ENCODE measurements around the gene FBXO10.
A peak's percentile ranks its signal among the peaks of the same experiment; 100 is the strongest.

The FBXO10 gene

DNA sequence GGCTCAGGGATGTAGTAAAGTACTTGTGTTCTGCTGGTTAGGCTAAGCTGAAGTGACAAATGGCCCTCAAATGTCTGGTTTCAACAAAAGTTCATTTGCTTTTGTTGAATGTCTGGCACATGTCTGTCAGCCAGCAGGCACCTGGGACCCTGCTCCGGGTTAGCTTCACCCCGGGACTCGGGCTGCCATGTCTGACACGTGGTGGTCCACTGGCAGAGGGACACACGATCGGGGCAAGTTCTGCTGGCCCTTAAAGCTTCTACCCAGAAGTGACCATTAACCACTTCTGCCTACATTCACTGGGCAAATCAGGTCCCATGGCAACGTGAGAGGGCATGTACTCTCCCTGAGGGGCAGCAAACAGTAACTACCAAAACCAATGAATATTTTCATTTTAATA is 66.6 kb downstream of the FBXO10 start:
- no peak for DNase-seq
- H4K20me1 ChIP-seq (ENCODE audit: insufficient read depth, low read length) = no peaks in the 10 kb centered on the region
- TF ChIP-seq EZH2phosphoT487 (IDR thresholded peaks at IDR 0.05; ENCODE audit: low read length) = no peak
- H2AFZ ChIP-seq (ENCODE audit: low read length) = no peak overlapping the region
- no peaks in the 10 kb centered on the region for H3K9me3 ChIP-seq (replicated peaks; ENCODE audit: insufficient read depth, low read length)
- no peaks in the 10 kb centered on the region for H3K36me3 ChIP-seq (replicated peaks; ENCODE audit: insufficient read depth, low read length)
- H3K4me3 ChIP-seq (ENCODE audit: low read length) = no peak overlapping the region
- H3K9ac ChIP-seq (ENCODE audit: low read length) = no peak overlapping the region
- H3F3A ChIP-seq (ENCODE audit: insufficient read depth, low read length) = no peaks in the 10 kb centered on the region
- H3K4me2 ChIP-seq (ENCODE audit: low read depth, low read length) = no peak overlapping the region
- H3K27ac ChIP-seq (ENCODE audit: low read length) = no peak overlapping the region
- H3K79me2 ChIP-seq (ENCODE audit: low read length) = no peaks in the 10 kb centered on the region
- no peaks in the 10 kb centered on the region for H3K27me3 ChIP-seq (replicated peaks; ENCODE audit: insufficient read depth, low read length)
- no peaks in the 10 kb centered on the region for H3K9me2 ChIP-seq (replicated peaks; ENCODE audit: insufficient read depth, low read length)
- H3K4me1 ChIP-seq (ENCODE audit: low read length) = no peaks in the 10 kb centered on the region

DNA sequence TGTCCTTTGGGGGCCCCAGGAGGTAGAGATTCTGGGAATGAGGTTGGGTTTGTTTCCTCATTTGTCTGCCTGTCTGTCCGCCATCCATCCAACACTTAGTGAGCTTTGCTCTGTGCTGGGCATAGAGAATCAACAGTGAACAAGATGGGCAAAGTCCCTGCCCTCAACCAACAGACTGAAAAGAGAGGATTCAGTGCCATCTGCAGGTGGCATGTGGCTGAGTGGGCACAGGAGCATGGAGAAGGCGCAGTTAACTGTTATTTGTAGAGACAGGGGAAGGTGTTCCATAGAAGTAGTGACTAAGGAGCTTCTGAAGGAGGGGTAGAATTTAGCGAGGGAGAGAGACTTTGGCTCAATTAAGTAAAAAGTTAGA is 67.4 kb downstream of the FBXO10 start:
- Histone ChIP-seq H3K4me1 (ENCODE audit: low read length) (no peaks in the 10 kb centered on the region), H3K4me2 (ENCODE audit: low read depth, low read length) (no peak overlapping the region), H3K27ac (ENCODE audit: low read length) (no peak overlapping the region), H3K79me2 (ENCODE audit: low read length) (no peaks in the 10 kb centered on the region), H4K20me1 (ENCODE audit: insufficient read depth, low read length) (no peaks in the 10 kb centered on the region), H3K9me3 (replicated peaks; ENCODE audit: insufficient read depth, low read length) (no peaks in the 10 kb centered on the region), H3F3A (ENCODE audit: insufficient read depth, low read length) (no peaks in the 10 kb centered on the region), H3K4me3 (ENCODE audit: low read length) (no peak overlapping the region), H2AFZ (ENCODE audit: low read length) (no peak overlapping the region), H3K27me3 (replicated peaks; ENCODE audit: insufficient read depth, low read length) (no peaks in the 10 kb centered on the region), H3K9ac (ENCODE audit: low read length) (no peak overlapping the region), H3K9me2 (replicated peaks; ENCODE audit: insufficient read depth, low read length) (no peaks in the 10 kb centered on the region), H3K36me3 (replicated peaks; ENCODE audit: insufficient read depth, low read length) (no peaks in the 10 kb centered on the region)
- TF ChIP-seq, protein P1, sequence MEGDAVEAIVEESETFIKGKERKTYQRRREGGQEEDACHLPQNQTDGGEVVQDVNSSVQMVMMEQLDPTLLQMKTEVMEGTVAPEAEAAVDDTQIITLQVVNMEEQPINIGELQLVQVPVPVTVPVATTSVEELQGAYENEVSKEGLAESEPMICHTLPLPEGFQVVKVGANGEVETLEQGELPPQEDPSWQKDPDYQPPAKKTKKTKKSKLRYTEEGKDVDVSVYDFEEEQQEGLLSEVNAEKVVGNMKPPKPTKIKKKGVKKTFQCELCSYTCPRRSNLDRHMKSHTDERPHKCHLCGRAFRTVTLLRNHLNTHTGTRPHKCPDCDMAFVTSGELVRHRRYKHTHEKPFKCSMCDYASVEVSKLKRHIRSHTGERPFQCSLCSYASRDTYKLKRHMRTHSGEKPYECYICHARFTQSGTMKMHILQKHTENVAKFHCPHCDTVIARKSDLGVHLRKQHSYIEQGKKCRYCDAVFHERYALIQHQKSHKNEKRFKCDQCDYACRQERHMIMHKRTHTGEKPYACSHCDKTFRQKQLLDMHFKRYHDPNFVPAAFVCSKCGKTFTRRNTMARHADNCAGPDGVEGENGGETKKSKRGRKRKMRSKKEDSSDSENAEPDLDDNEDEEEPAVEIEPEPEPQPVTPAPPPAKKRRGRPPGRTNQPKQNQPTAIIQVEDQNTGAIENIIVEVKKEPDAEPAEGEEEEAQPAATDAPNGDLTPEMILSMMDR (IDR thresholded peaks at IDR 0.05; ENCODE audit: low read length) = 0 out of 2 replicates have a peak, but pooled peaks have one; percentile 5
- no peak for TF ChIP-seq EZH2 (optimal IDR thresholded peaks at IDR 0.05; ENCODE audit: low read depth, low read length)
- TF ChIP-seq EZH2phosphoT487 (IDR thresholded peaks at IDR 0.05; ENCODE audit: low read length) = no peak
- no peak for DNase-seq

DNA sequence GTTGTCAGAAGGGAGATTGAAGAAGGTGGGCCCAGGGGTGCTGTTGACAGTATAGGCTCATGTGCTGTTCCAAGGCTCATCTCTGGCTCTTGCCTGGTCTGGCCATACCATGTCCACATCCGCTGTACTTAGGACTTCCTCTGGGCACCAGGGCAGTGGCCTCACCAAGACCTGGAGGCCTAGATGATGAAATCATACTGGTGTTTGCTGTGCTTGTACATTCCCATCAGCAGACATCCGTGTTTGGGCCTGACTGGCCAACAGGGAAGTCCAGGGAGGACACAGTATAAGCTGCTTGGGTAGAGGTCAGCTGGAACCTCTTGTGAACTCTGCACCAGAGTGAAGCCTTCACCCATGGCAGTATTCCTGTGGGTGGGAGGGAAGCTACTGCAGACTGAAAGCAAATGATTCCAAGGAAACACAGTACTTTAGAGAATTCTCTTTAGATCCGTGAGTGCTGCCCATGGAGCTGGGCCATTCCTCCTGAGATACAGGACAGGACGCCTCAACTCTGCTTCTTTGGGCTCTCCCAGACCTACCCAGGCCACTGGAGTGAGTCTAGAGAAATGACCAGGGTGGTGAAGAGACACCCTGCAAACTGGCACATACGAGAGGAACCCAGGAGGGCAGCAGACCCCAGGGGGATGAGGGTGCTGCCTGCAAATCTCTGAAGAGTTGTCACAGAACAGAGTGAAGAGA is 67.9 kb downstream of the FBXO10 start:
- no peak for TF ChIP-seq EZH2phosphoT487 (IDR thresholded peaks at IDR 0.05; ENCODE audit: low read length)
- no peak overlapping the region for H2AFZ ChIP-seq (ENCODE audit: low read length)
- no peaks in the 10 kb centered on the region for H3F3A ChIP-seq (ENCODE audit: insufficient read depth, low read length)
- H3K9me2 ChIP-seq (replicated peaks; ENCODE audit: insufficient read depth, low read length) = no peaks in the 10 kb centered on the region
- H3K9me3 ChIP-seq (replicated peaks; ENCODE audit: insufficient read depth, low read length) = no peaks in the 10 kb centered on the region
- no peak overlapping the region for H3K27ac ChIP-seq (ENCODE audit: low read length)
- H3K27me3 ChIP-seq (replicated peaks; ENCODE audit: insufficient read depth, low read length) = no peaks in the 10 kb centered on the region
- H3K4me2 ChIP-seq (ENCODE audit: low read depth, low read length) = no peak overlapping the region
- H4K20me1 ChIP-seq (ENCODE audit: insufficient read depth, low read length) = no peaks in the 10 kb centered on the region
- no peak overlapping the region for H3K9ac ChIP-seq (ENCODE audit: low read length)
- DNase-seq = no peak
- H3K79me2 ChIP-seq (ENCODE audit: low read length) = no peaks in the 10 kb centered on the region
- no peaks in the 10 kb centered on the region for H3K36me3 ChIP-seq (replicated peaks; ENCODE audit: insufficient read depth, low read length)
- H3K4me1 ChIP-seq (ENCODE audit: low read length) = no peaks in the 10 kb centered on the region
- no peak overlapping the region for H3K4me3 ChIP-seq (ENCODE audit: low read length)

DNA sequence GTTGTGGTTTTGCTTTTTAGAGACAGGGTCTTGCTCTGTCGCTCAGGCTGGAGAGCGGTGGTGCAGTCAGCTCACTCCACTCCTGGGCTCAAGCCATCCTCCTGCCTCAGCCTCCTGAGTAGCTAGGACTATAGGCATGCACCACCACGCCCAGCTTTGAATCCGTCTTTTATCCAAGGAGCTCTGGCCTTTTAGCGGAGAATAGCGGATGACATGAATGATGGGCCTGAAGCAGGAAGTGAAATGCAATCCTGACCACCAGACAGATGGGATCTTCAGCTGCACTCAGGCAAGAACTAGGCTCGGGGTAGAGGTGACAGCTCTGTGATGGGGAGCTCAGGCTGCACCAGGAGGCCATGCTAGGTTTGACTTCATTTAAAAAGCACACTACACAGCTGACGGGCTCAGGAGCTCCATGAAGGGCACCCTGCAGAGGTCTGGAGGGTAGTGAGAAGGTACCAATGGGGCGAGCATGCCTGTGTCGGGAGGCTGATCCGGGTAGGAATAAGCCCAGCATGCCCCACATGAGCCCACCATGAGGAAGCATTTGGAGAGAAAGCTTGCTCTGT is 68.5 kb downstream of the FBXO10 start:
- H3K9me3 ChIP-seq (replicated peaks; ENCODE audit: insufficient read depth, low read length) = no peaks in the 10 kb centered on the region
- TF ChIP-seq, protein P1 (IDR thresholded peaks at IDR 0.05; ENCODE audit: low read length) = no peak
- TF ChIP-seq EZH2phosphoT487 (IDR thresholded peaks at IDR 0.05; ENCODE audit: low read length) (no peak), EZH2 (optimal IDR thresholded peaks at IDR 0.05; ENCODE audit: low read depth, low read length) (no peak)
- H3K4me3 ChIP-seq (ENCODE audit: low read length) = no peak overlapping the region
- H3K9ac ChIP-seq (ENCODE audit: low read length) = no peak overlapping the region
- peaks cover under 1% of the 10 kb centered on the region; the same call in 1 of the 2 replicates for H3K36me3 ChIP-seq (replicated peaks; ENCODE audit: insufficient read depth, low read length)
- H3K79me2 ChIP-seq (ENCODE audit: low read length) = no peaks in the 10 kb centered on the region
- H3K27me3 ChIP-seq (replicated peaks; ENCODE audit: insufficient read depth, low read length) = no peaks in the 10 kb centered on the region
- no peaks in the 10 kb centered on the region for H3F3A ChIP-seq (ENCODE audit: insufficient read depth, low read length)
- H3K4me2 ChIP-seq (ENCODE audit: low read depth, low read length) = no peak overlapping the region
- H3K9me2 ChIP-seq (replicated peaks; ENCODE audit: insufficient read depth, low read length) = no peaks in the 10 kb centered on the region
- DNase-seq = no peak
- H3K4me1 ChIP-seq (ENCODE audit: low read length) = no peaks in the 10 kb centered on the region
- H2AFZ ChIP-seq (ENCODE audit: low read length) = no peak overlapping the region
- no peaks in the 10 kb centered on the region for H4K20me1 ChIP-seq (ENCODE audit: insufficient read depth, low read length)
- H3K27ac ChIP-seq (ENCODE audit: low read length) = no peak overlapping the region
